HG03575 (cell line): ENCODE results near the gene NKX6-2.
"Not testable (repeated sequence)": the region's sequence is repeated elsewhere in the genome, so short reads cannot be mapped to it uniquely, and the experiment has no call there.

Source experiments
- ATAC-seq: cut with Tn5 transposase; IDR thresholded peaks from one replicate; pipeline ENCODE4 v1.9.1; 2021; ENCODE audit not compliant: unreplicated experiment, insufficient number of reproducible peaks, low FRiP score; ENCODE audit errors: extremely low read depth

NKX6-2 gene

GRCh38 chr10:132785723-132786475, at the start of gene NKX6-2:
Gene NKX6-2 (minus strand): TSS chr10:132786147. CDS start chr10:132785948, 199 bp downstream.
- no peak for ATAC-seq

DNA sequence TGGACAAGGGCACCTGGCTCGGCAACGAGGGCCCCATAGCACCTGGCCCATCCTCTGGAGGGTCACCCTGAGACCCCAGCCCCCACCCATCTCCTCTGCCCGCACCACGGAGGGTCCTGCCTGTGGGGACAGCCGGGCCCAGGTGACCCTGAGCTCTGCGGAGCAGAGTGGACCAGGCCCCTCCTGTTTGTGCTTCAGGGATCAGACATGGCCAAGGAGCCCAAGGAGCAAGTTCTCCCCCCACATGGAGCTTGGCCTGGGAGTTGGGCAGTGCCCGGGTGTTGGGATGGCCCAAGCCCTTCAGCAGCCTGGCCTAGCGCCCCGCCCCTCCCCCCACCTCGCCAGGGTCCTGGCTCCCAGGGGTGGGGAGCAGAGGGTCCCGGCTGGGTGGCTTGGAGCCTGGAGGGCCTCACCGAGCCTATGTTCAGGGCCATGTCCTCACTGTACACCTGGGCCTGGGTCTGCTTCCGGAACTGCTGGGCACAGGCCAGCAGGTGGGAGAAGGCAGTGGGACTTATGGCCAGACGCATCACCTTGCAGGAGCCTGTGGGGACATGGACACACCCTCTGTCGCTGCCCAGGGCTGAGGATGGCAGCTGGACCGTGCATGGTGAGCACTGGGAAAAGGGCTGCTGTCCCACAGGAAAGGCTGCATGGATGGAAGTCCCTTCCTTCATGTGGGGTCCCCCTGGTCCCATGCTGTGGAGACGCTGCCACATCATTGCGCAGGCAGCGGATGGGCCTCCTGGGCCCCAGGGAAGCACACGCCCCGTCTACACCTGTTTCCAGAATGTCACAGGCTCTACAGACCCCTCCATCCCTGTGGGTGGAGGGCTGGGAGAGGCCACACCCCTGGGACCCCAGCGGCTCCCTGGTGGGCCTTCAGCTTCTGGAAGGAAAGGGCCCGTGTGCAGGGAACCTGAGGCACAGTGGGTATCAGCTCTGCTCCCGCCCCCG, 49.2 kb upstream of the NKX6-2 start:
- no peak for ATAC-seq

GRCh38 chr10:132834311-132834761, 48.4 kb upstream of the NKX6-2 start:
- ATAC-seq, result no peak

DNA sequence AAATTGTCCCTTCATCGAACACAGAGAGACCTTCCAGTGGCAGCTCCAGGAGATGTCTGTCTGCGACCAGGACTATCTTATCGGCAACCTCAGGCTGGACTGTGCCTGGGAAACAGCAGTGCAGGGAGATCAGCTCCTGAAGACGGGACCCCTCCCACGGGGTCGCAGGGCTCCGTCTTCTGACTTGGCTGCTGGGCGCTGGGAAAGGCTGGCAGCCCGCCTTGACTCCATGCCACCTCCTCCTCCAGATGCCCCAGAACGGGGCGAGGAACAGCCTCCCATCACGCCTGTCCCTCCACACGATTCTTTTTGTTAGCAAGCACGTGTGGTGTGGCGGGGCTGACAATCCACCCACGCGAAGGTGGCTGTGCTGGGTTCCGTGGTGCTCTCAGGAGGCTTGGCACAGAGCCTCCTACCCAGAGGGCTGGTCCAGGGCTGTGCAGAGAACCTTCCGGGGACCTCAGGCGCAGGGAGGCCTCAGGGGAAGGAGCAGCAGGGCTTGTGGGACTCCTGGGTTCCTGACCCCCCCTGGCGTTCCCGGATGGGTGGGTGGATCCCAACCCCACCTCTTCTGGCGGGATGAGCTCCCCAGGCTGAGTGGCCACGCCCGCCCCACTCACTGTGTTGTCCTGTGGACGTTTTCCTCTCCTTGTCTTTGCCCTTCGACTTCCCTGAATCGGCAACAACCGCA, 47.6 kb upstream of the NKX6-2 start:
- ATAC-seq, result no peak

DNA sequence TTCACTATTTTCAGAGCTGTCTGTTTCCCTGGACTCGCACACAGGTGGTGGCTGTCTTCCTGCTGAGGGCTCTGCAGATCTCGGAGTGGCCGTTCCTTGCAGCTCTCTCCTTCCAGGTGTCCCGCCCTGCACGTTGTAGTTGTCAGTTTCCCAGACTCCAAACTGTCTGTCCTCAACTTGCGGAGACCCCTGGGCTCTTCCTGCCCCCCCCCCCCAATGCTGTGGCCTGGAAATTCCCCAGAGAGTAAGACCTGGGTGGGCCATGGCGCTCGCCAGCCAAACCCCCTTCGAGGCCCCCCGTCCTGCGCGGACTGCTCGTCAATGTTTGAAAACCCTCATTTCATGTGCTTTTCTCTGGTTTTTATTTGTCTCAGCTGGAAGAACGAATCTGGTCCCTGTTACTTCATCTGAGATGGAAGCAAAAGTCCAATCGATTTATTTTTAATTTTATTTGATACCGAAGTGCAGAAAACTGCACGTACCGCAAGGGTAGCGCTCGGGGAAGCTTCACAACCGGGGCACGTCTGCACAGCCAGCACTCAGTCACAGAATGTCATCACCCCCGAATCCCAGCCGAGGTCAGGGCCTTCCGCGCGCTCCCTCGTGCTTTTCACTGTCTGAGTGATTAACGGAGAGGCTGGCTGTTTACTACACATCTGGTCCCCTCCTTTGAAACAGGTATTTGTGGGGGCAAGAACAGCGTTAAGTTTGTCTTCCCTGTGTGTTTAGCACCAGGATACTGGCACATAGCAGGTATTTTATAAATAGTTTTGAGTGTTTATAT, 46.4 kb upstream of the NKX6-2 start:
- ATAC-seq, result no peak

DNA sequence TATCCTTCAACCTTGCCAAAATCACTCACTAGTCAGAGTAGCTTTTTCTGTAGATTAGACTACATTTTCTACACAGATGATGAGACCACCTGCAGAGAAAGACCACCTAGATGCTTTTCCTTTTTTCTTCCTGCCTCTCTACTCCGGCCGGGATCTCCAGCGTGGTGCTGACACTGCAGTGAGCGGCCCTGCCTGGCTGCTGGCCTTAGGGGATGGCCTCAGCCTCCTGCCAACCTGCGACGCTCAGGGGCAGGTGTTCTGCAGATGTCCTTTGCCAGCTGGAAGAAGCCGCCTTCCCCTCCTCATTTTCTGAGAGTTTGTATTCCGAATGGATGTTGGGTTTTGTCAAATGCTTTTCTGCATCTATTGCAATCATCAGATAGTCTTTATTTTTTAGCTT, 43.5 kb upstream of the NKX6-2 start:
- no peak for ATAC-seq

DNA sequence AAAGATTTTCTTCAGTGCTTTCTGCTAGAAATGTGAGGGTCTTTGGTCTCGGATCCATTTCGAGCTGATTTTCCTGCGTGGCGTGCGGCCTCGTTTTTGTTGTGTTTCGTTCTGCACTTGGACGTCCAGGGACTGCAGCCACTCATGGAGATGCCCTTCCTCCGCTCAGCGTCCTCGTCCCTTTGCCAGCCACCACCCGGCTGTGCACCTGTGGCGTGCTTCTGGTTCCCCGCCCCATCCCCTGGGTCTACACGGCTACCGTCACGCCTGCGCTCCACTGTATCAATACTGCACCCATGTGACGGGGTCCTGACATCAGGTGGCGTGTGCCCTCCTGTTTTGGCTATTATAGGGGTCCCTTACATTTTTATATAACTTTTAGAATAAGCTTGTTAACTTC, 42.7 kb upstream of the NKX6-2 start:
- ATAC-seq, result no peak

DNA sequence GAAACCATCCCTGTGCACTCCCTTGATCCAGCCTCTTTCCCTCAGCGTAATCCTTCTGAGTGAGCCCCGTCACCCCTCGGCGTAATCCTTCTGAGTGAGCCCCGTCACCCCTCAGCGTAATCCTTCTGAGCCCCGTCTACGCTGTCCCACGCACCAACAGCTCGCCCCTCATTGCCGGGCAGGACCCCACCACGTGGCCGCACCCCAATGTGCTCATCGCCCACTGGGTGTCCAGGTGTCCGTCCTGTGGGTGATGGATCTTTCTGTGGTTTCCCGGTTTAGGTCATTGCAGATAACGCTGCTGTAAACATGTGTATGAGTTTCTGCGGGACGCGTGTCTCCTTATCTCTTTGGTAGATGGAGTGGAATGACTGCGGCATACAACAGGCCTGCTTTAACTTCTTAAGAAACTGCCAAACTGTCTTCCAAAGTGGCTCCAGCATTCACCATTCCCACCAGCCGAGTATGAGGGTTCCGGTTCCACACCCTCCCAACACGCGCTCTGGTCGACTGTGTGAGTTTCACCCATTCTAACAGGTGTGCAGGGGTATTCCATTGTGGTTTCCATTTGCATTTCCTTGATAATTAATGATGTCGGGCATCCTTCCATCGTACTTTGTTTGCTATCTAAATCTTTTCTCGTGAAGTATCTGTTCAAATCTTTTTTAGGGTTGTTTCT, 42.1 kb upstream of the NKX6-2 start:
- ATAC-seq, result no peak

GRCh38 chr10:132827423-132827789, 41.5 kb upstream of the NKX6-2 start:
- ATAC-seq, result no peak

DNA sequence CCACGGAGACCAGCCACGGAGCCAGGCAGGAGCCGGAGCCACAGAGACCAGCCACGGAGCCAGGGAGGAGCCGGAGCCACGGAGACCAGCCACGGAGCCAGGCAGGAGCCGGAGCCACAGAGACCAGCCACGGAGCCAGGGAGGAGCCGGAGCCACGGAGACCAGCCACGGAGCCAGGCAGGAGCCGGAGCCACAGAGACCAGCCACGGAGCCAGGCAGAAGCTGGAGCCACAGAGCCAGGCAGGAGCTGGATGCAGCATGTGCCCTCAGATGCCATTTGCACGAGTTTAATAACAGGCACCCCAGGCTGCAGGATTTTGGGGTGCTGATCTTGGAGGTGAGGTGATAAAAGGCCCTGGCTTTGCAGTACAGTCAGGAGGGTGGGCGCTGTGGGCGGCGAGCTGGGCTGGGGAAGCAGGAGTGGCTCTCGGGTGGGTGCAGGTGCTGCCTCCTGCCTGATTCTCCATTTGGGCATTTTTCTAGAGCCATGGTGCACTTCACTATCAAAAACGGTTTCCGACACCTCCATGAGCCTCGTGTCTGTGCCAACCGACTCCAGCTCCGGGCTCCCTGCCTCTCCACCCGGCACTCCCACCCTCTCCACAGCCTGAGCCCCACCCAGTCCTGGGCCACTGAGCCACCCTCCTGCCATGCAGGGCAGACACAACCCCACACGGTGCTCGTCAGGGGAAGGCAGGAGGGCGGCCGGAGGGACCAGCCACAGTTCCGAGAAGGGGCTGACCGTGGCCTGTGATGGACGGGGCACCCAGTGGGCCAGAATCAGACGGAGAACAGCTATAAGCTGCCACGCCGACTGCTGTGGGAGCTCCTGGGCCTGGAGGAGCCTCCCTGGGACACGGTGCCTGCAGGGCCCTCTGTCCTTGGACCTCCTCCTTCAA, 40.8 kb upstream of the NKX6-2 start:
- ATAC-seq, result no peak

DNA sequence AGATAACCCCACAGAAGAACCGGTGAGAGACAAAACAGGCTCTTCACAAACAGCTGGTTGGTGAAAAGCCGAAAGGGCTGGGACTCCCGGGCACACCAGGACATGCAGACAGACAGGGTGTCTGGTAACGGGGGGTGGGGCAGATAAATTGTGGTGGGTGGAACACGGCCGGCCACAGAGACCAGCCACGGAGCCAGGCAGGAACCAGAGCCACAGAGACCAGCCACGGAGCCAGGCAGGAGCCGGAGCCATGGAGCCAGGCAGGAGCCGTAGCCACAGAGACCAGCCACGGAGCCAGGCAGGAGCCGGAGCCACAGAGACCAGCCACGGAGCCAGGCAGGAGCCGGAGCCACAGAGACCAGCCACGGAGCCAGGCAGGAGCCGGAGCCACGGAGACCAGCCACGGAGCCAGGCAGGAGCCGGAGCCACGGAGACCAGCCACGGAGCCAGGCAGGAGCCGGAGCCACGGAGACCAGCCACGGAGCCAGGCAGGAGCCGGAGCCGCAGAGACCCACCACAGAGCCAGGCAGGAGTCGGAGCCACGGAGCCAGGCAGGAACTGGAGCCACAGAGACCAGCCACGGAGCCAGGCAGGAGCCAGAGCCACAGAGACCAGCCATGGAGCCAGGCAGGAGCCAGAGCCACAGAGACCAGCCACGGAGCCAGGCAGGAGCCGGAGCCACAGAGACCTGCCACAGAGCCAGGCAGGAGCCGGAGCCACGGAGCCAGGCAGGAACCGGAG, 40.0 kb upstream of the NKX6-2 start:
- not testable (repeated sequence) for ATAC-seq

- no peak for ATAC-seq
Observed at GRCh38 chr10:132820056-132820455, 34.1 kb upstream of the NKX6-2 start.

GRCh38 chr10:132817701-132818211, 31.8 kb upstream of the NKX6-2 start:
- no peak for ATAC-seq

- ATAC-seq, result no peak
Observed at GRCh38 chr10:132816718-132817117, 30.8 kb upstream of the NKX6-2 start.

DNA sequence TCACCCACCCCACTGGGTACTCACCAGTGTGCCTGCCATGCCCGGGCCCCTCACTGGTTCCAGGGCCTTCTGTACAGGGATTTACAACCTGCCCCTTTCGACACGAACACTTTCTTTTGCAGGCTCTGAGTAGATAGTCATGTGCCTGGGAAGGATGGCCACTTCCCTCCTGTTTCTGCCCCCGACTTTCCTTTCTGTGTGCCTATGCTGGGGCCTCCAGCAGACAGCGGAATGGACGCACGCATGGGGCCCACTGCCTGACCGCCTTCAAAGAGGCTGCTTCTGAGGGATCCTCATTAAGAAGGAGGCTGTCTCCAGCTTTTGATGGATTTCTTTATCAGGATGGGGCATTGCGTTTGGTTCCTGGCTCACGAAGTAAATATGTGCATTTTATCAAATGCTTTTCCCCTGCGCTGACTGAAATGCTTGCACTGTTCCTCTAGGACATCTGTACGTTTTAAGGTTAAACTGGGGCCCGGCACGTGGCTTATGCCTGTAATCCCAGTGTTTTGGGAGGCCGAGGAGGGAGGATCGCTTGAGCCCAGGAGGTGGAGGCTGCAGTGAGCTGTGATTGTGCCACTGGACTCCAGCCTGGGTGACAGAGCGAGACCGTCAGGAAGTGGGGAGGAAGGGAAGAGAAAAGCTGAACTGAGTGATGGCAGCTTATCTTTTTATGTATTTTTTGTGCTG, 29.4 kb upstream of the NKX6-2 start:
- ATAC-seq, result no peak

DNA sequence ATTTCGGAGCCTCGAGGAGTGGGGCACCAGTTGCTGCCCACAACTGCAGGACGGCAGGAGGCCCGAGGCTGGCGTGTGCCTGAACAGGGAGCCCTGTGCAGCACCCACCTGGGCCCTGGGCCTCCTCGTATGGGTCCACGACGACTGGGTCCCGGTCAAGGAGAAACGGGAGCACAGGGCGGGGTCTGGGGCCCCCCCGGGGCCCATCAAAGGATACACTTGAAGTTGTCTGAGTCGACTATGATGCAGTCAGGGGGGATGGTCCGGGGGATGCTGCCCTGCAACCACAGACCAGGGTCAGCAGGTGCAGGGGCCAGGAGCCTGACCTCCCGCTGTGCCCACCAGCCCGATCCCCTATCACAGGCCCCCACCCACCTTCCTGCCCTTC, 28.5 kb upstream of the NKX6-2 start:
- ATAC-seq, result no peak
